Omental fat pad (tissue), 4 donors: ENCODE results near the gene MOV10L1. TPM values are rescaled to one million over a fixed set of nuclear protein-coding genes. Genes with fewer than 3 reads are reported as not detected.
A peak's percentile ranks its signal among the peaks of the same experiment; 100 is the strongest.

ENCODE experiments used
- ATAC-seq: fragments of 150-250 bp; one replicate; pipeline ENCODE4 v1.9.1; 2016; ENCODE audit warnings: mild to moderate bottlenecking, moderate library complexity; ENCODE audit not compliant: low FRiP score
- DNase-seq: peaks from one replicate; pipeline ENCODE4 v3.0.0-alpha.2; 2019; ENCODE audit warnings: low spot score
- CTCF ChIP-seq, 3 donors: fragments of 450-650 bp; IDR thresholded peaks; one replicate each; pipeline ENCODE4 v1.5.1; 2016 to 2017; ENCODE audit warnings: antibody characterized with exemption in 3 of 3, mild to moderate bottlenecking in 3 of 3, moderate library complexity in 2 of 3
- total RNA-seq, 4 donors: library from RNA; depleted of rRNA; stranded (reverse); fragments of >200 nt; gene quantifications; one replicate each; pipeline ENCODE4 v1.1.0, GENCODE V29; 2016

Gene MOV10L1
- total RNA-seq, 4 donors from 2014 or later = 0.36 to 2.5 (median 0.97) TPM

DNA sequence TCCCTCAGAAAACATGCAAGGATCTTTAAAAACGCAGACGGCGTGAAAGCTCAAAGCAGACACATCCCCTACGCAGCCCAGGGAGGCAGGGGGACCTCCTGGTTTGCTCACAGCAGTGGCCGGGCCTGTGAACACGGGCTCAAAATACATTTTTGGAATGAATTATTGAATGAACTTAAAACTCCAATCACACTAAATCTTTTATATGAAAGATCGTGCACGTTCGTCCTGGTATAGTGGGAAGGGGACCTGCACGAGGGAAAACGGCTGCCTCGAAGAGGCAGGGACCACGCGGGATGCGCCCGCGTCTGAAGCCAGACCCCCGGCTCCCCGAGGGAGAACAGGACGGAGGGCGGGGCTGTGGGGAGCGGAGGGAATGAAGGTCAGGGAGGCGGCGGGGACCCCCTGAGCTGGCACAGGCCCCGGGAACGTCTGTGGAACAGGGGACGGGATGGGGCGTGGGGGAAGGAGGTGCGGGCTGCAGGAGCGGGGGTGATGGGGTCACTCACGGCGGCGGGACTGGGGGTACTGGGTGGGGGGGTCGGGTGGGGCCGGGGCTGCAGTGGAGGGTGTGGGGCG is 79.5 kb downstream of the MOV10L1 start:
- TF ChIP-seq CTCF (IDR thresholded peaks at IDR 0.05) = no peak
- ATAC-seq = no peak
- DNase-seq = no peak

DNA sequence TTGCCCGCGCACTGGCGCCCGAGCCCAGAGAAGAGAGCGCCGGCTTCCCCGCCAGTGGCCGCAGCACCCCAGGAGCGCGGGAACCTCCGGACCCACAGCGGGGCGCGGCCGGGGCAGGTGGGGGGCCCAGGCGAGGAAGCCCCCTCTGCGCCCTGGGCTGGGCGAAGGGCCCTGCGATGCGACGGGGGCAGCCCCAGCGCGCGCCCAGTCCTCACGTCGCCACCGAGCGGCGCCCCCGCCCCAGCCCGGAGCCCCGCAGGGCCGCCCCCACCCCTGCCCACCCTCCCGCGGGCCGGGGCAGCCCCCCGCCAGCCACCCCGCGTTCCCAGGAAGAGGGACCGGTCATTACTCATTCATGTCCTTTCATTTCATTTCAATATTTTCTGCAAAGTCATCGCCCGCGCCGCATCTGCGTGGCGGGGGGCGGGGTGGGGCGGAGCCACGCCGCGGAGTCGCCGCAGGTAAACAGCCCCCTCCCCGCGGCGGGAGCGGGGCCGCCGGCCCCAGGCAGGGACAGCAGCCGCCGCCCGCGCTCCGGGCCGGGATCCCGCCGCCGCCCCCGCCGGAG is 80.1 kb downstream of the MOV10L1 start:
- TF ChIP-seq CTCF (IDR thresholded peaks at IDR 0.05) = no peak
- ATAC-seq = peak; percentile 50
- DNase-seq = no peak

DNA sequence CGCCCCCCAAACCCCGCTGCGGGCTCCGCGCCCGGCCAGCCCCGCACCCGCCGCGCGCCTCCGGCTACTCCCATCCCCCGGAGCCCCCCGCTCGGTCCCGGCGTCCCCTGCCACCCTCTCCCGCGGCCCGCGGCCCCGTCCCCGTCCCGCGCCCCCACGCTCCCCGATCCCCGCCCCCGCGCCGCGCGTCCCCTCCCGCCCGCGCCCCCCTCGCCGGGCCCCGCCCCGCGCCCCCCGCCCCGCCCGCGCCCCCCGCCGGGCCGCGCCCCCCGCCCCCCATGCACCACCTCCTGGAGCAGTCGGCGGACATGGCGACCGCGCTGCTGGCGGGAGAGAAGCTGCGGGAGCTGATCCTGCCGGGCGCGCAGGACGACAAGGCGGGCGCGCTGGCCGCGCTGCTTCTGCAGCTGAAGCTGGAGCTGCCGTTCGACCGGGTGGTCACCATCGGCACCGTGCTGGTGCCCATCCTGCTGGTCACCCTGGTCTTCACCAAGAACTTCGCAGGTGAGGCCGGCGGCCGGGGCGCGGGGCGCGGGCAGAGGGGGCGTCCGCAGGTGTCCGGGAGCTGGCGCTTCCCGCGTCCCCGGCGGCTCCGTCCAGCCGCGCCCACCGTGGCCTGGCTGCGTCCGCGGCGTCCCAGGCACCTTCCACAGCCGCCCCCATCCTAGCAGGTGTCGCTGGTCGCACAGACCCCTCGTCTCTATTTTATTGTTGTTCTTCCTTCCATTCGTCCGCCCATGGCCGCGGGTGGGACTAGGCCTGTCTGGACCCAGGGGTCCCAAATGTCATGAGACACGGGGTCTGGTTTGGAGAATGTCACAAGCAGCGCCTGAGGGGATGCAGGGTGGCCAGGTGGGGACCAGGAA is 80.9 kb downstream of the MOV10L1 start, which contains the start of gene PANX2:
Gene PANX2 (plus strand): TSS at position 279 of the 866 bp plus-strand sequence. CDS start 0 bp downstream, at position 279.
- DNase-seq (no peak), ATAC-seq (no peak)
- TF ChIP-seq CTCF (IDR thresholded peaks at IDR 0.05) = no peak

DNA sequence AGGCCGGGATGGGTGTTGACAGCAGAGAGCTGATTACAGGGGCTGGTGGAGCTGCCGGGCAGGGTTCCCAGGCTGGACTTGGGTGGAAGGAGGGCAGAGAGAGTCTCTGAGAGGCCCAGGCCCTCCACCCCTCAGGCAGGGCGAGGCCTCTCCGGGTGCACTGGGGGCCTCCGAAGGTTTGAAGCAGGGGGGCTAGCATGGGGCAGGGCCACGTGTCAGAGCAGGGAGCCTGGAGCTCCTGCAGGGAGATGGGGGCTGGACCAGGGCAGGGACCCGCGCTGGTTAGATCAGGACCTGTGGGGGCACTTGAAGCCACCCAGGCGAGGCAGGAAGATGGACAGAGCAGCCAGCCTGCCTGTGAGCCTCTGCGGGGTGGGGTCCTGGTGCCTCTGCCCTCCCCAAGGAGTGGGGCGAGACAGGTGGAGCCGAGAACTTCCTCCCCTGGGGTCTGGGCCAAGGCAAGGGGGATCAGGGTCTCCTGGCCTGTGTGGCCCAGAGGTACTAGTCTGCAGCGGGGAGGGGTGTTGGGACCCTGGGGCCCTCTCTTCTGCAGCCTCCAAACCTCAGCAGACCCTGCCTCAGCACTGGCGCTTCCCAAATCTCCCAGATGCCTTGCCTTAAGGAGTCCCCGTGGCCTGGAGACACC is 81.6 kb downstream of the MOV10L1 start:
- DNase-seq (no peak), ATAC-seq (no peak)

GRCh38 chr22:50171965-50172421 is 82.2 kb downstream of the MOV10L1 start:
- TF ChIP-seq CTCF (IDR thresholded peaks at IDR 0.05) = no peak
- no peak for ATAC-seq

More for the DNA sequence above, 81.6 kb downstream of the MOV10L1 start:
- TF ChIP-seq CTCF (IDR thresholded peaks at IDR 0.05) = no peak

GRCh38 chr22:50173311-50173982 is 83.6 kb downstream of the MOV10L1 start:
- no peak for TF ChIP-seq CTCF (IDR thresholded peaks at IDR 0.05)
- ATAC-seq = no peak
- DNase-seq = no peak

More at GRCh38 chr22:50171965-50172421, 82.2 kb downstream of the MOV10L1 start:
- DNase-seq = no peak
